H1 (cell line): ENCODE results near the gene RPL19. TPM values are rescaled to one million over a fixed set of nuclear protein-coding genes. Genes with fewer than 3 reads are reported as not detected.

Experiments used
- KDM5A ChIP-seq: fragments of 200-600 bp; IDR thresholded peaks from 2 replicates; pipeline ENCODE4 v1.7.1; 2012; ENCODE audit warnings: mild to moderate bottlenecking, low read length, inconsistent platforms, mixed read lengths
- SP4 ChIP-seq: IDR thresholded peaks from 2 replicates; pipeline ENCODE4 v1.6.1; 2012; ENCODE audit warnings: low read length, inconsistent platforms
- SRF ChIP-seq: IDR thresholded peaks from 2 replicates; pipeline ENCODE4 v1.6.1; 2011; ENCODE audit warnings: mild to moderate bottlenecking, low read depth, low read length, moderate library complexity
- TCF12 ChIP-seq: IDR thresholded peaks from 2 replicates; pipeline ENCODE4 v1.6.1; 2011; ENCODE audit warnings: low read depth, mild to moderate bottlenecking, low read length
- polyA plus RNA-seq, 7 experiments: library from polyadenylated mRNA; depleted of rRNA in 3 of 7; stranded (reverse) in 5 of 7; unstranded in 2 of 7; fragments of >200 nt in 5 of 7; fragments of 200-250 nt in 2 of 7; gene quantifications; 1 replicate in 5 of 7; 2 replicates in 1 of 7; 4 replicates in 1 of 7; pipeline versions ENCODE4 v1.2.1 to v1.2.3, GENCODE V29; 2011 to 2013; ENCODE audit warnings: missing spikeins in 2 of 7, mixed read lengths in 2 of 7
- total RNA-seq: library from RNA; stranded (reverse); fragmentation: NEBNext Ultra II Directional; extraction: Animal tissue kit (Norgen Biotek cat#: 25700); gene quantifications from 2 replicates; pipeline ENCODE4 v1.2.1, GENCODE V29; 2021
- TF ChIP-seq, protein P1 (sequence below): IDR thresholded peaks from 2 replicates; pipeline ENCODE4 v1.6.1; 2011; ENCODE audit warnings: low read length, improper control_type of control experiment

The RPL19 gene
- total and polyA plus RNA-seq, 2 of the 8 experiments (the other 6 are each of a cell fraction or from before 2014, with no cell fraction given) = 2,108 to 2,182 TPM

DNA sequence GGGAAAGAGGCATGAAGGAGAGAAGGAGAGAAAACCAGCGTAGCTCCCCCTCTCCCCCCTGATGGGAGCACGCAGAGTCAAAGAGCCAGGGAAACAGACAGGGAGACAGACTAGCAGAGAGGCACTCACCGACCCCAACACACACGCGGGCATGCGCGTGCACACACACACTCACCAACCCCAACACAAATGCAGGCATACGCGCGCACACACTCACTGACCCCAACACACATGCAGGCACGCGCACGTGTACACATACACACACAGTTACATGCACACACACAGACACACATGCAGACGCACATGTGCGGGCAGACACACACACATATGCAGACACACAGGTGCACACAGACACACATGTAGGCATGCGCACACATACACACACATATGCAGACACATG lies 7.2 kb upstream of the RPL19 start (continued):
- TF ChIP-seq SRF (no peak), TCF12 (no peak), KDM5A (no peak), SP4 (no peak)
- TF ChIP-seq, protein P1, sequence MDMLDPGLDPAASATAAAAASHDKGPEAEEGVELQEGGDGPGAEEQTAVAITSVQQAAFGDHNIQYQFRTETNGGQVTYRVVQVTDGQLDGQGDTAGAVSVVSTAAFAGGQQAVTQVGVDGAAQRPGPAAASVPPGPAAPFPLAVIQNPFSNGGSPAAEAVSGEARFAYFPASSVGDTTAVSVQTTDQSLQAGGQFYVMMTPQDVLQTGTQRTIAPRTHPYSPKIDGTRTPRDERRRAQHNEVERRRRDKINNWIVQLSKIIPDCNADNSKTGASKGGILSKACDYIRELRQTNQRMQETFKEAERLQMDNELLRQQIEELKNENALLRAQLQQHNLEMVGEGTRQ = no peak
